Endothelial cell of umbilical vein (primary cell): Measurements from ENCODE around the gene BTG1.

Experiments
- CTCF ChIP-seq, 2 donors: IDR thresholded peaks; 1 replicate in 1 of 2; 2 replicates in 1 of 2; pipeline ENCODE4 v1.5.1; 2011; ENCODE audit warnings: low read length in 2 of 2, mild to moderate bottlenecking in 2 of 2, moderate library complexity in 2 of 2, control low read depth in 1 of 2, inconsistent platforms in 1 of 2, low read depth in 1 of 2; ENCODE audit not compliant: insufficient read depth in 1 of 2; ENCODE audit errors: extremely low read depth in 1 of 2
- EZH2 ChIP-seq: IDR thresholded peaks from 2 replicates; pipeline ENCODE4 v1.6.1; 2012; ENCODE audit warnings: borderline replicate concordance, low read depth, mild to moderate bottlenecking, moderate library complexity, low read length, inconsistent platforms; ENCODE audit not compliant: severe bottlenecking
- FOS ChIP-seq: IDR thresholded peaks from 2 replicates; pipeline ENCODE4 v1.6.1; 2011; ENCODE audit warnings: mild to moderate bottlenecking, low read length, moderate library complexity, borderline replicate concordance; ENCODE audit not compliant: insufficient read depth
- GATA2 ChIP-seq: IDR thresholded peaks from 2 replicates; pipeline ENCODE4 v1.7.0; 2011; ENCODE audit warnings: low read depth, mild to moderate bottlenecking, moderate library complexity, mixed read lengths, low read length; ENCODE audit not compliant: insufficient read length, insufficient read depth
- JUN ChIP-seq: IDR thresholded peaks from 2 replicates; pipeline ENCODE4 v1.6.1; 2011; ENCODE audit warnings: borderline replicate concordance, low read depth; ENCODE audit not compliant: insufficient read length, insufficient read depth
- MAX ChIP-seq: IDR thresholded peaks from 2 replicates; pipeline ENCODE4 v1.6.1; 2011; ENCODE audit not compliant: insufficient read depth, insufficient read length
- MYC ChIP-seq: IDR thresholded peaks from one replicate; pipeline ENCODE4 v1.6.1; 2011; ENCODE audit warnings: mild to moderate bottlenecking, low read depth, low read length
- POLR2A ChIP-seq: IDR thresholded peaks from 2 replicates; pipeline ENCODE4 v1.6.1; 2012; ENCODE audit warnings: low read depth, mild to moderate bottlenecking, control low read depth, low read length
- POLR2AphosphoS5 ChIP-seq: IDR thresholded peaks from 2 replicates; pipeline ENCODE4 v1.6.1; 2012; ENCODE audit warnings: low read depth, mild to moderate bottlenecking, control low read depth, low read length, moderate library complexity; ENCODE audit not compliant: insufficient read depth

DNA sequence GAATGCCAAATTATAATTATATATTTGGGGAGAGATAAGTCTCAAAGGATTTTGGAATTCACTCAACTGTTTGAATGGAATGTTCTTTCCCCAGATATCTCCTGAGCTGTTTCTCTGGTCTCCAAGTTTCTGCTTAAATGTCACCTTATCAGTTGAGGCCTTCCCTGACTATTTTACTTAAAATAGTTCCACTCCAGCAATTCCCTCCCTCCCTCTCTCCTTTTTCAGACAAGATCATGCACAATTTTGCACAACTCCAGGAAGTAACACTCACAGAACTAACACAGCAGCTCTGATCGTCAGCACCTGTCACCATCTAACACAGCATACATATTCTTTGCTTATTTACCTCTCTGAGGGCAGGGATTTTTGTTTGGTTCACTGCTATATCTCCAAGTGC, 12.5 kb downstream of the BTG1 start:
- TF ChIP-seq CTCF (IDR thresholded peaks at IDR 0.05; ENCODE audit: extremely low read depth in 1 of 2, insufficient read depth in 1 of 2, low read depth in 1 of 2, low read length in 2 of 2) (no peak), FOS (no peak), POLR2AphosphoS5 (no peak), POLR2A (no peak), EZH2 (no peak), MYC (no peak), GATA2 (no peak), MAX (no peak), JUN (no peak)
